Esophagus muscularis mucosa (tissue), 3 donors: ENCODE results near the gene NUP62.

Source experiments
- CTCF ChIP-seq, 3 experiments: fragments of 200-600 bp in 2 of 3; fragments of 450-650 bp in 1 of 3; sonication (generic) in 2 of 3; IDR thresholded peaks; one replicate each; pipeline ENCODE4 v1.5.1; 2017 to 2019; ENCODE audit warnings: antibody characterized with exemption in 3 of 3, mild to moderate bottlenecking in 2 of 3, moderate library complexity in 1 of 3
- EP300 ChIP-seq: sonication (generic); formaldehyde crosslinking; IDR thresholded peaks from one replicate; pipeline ENCODE4 v1.6.1; 2017; ENCODE audit warnings: antibody characterized with exemption

- TF ChIP-seq EP300: no peak
- TF ChIP-seq CTCF (IDR thresholded peaks at IDR 0.05): no peak
These were observed 9.4 kb upstream of the NUP62 start for GRCh38 chr19:49938662-49939061.
